GM21717 (cell line): ENCODE data around the gene PYGO2.

Source experiments
- ATAC-seq: cut with Tn5 transposase; IDR thresholded peaks from one replicate; pipeline ENCODE4 v1.9.1; 2021; ENCODE audit warnings: mild to moderate bottlenecking, moderate library complexity; ENCODE audit not compliant: unreplicated experiment

PYGO2 gene

GRCh38 chr1:154944401-154945159 lies 17.0 kb downstream of the PYGO2 start:
- no peak for ATAC-seq

- no peak for ATAC-seq
Measured at GRCh38 chr1:154943649-154944400, 17.8 kb downstream of the PYGO2 start.

- no peak for ATAC-seq
Measured at GRCh38 chr1:154941333-154942013, 20.1 kb downstream of the PYGO2 start.

GRCh38 chr1:154940651-154941194 lies 20.9 kb downstream of the PYGO2 start:
- no peak for ATAC-seq

- no peak for ATAC-seq
Measured at GRCh38 chr1:154940213-154940560, 21.4 kb downstream of the PYGO2 start.

GRCh38 chr1:154938604-154939399 lies 22.8 kb downstream of the PYGO2 start:
- no peak for ATAC-seq

- ATAC-seq: no peak
Measured at GRCh38 chr1:154937988-154938386, 23.6 kb downstream of the PYGO2 start.

GRCh38 chr1:154937085-154937987 lies 24.2 kb downstream of the PYGO2 start:
- ATAC-seq: peak; percentile 56

GRCh38 chr1:154936555-154937084 lies 25.0 kb downstream of the PYGO2 start, which contains the start of gene PMVK:
Gene PMVK (minus strand): TSS chr1:154936719. CDS start chr1:154936685, 34 bp downstream.
- peak; percentile 57 for ATAC-seq

GRCh38 chr1:154935749-154936554 lies 25.6 kb downstream of the PYGO2 start:
- ATAC-seq: no peak

- ATAC-seq: no peak
Measured at GRCh38 chr1:154934358-154934948, 27.1 kb downstream of the PYGO2 start.

- ATAC-seq: no peak
Measured at GRCh38 chr1:154931940-154932487, 29.6 kb downstream of the PYGO2 start.

- ATAC-seq: no peak
Measured at GRCh38 chr1:154926201-154926600, 35.4 kb downstream of the PYGO2 start.

- no peak for ATAC-seq
Measured at GRCh38 chr1:154925335-154926170, 36.0 kb downstream of the PYGO2 start.

- no peak for ATAC-seq
Measured at GRCh38 chr1:154923695-154924094, 37.9 kb downstream of the PYGO2 start.

GRCh38 chr1:154913273-154913672 lies 48.3 kb downstream of the PYGO2 start:
- no peak for ATAC-seq

- no peak for ATAC-seq
Measured at GRCh38 chr1:154912755-154913154, 48.8 kb downstream of the PYGO2 start.
